Naive thymus-derived CD8-positive, alpha-beta T cell (primary cell): Measurements from ENCODE around the gene PAFAH1B2. TPM values are rescaled to one million over a fixed set of nuclear protein-coding genes. Genes with fewer than 3 reads are reported as not detected.
A peak's percentile ranks its signal among the peaks of the same experiment; 100 is the strongest.

Experiments used
- ATAC-seq, 2 donors: fragments of 150-1000 bp; cut with Tn5 transposase in 1 of 2; sonication (Bioruptor Pico), chemical (Tn5 transposase) in 1 of 2; 1 replicate in 1 of 2; 2 replicates in 1 of 2; pipeline ENCODE4 v1.10.0; 2021; ENCODE audit warnings: mild to moderate bottlenecking in 2 of 2, moderate library complexity in 2 of 2
- POLR2A ChIA-PET: fragments of 350-600 bp; sonication (Branson Sonifier 250); formaldehyde crosslinking; loops from one replicate; lab custom pipeline; 2021; ENCODE audit warnings: antibody characterized with exemption; lab: Charles Lee
- DNase-seq, 10 donors: peaks; one replicate each; pipeline versions ENCODE4 v3.0.0 to v3.0.0-alpha.2; 2020 to 2022
- H3K27ac Mint-ChIP-seq, 10 donors: one replicate each; pipeline ENCODE4 v1.8.0; 2020 to 2022; ENCODE audit warnings: mild to moderate bottlenecking in 10 of 10, mixed read lengths in 10 of 10, moderate library complexity in 4 of 10, inconsistent platforms in 1 of 10
- H3K27me3 Mint-ChIP-seq, 5 donors: one replicate each; pipeline ENCODE4 v1.8.0; 2021 to 2022; ENCODE audit warnings: mixed read lengths in 5 of 5
- H3K36me3 Mint-ChIP-seq, 3 donors: one replicate each; pipeline ENCODE4 v1.8.0; 2020 to 2022; ENCODE audit warnings: mixed read lengths in 3 of 3, mild to moderate bottlenecking in 2 of 3, inconsistent platforms in 1 of 3
- H3K4me1 Mint-ChIP-seq, 4 donors: one replicate each; pipeline ENCODE4 v1.8.0; 2021 to 2022; ENCODE audit warnings: mixed read lengths in 4 of 4
- H3K4me3 Mint-ChIP-seq, 10 donors: one replicate each; pipeline ENCODE4 v1.8.0; 2020 to 2022; ENCODE audit warnings: mild to moderate bottlenecking in 10 of 10, mixed read lengths in 10 of 10, moderate library complexity in 6 of 10, inconsistent platforms in 1 of 10
- H3K9me3 Mint-ChIP-seq, 9 donors: one replicate each; pipeline ENCODE4 v1.8.0; 2020 to 2022; ENCODE audit warnings: mixed read lengths in 9 of 9, mild to moderate bottlenecking in 3 of 9, inconsistent platforms in 1 of 9, moderate library complexity in 1 of 9
- polyA plus RNA-seq, 3 donors: library from polyadenylated mRNA; unstranded; fragments of 300-500 nt; fragmentation: Illumina TruSeq; gene quantifications; one replicate each; pipeline ENCODE4 v1.2.3, GENCODE V29; 2021
- total RNA-seq, 8 experiments: library from RNA in 2 of 8; stranded (reverse) in 2 of 8; gene quantifications; one replicate each; pipeline ENCODE4 v1.2.3 and lab custom pipeline; 2021 to 2026

PAFAH1B2 gene
- total and polyA plus RNA-seq, 5 experiments from 2014 or later, result 14.4 to 60.5 (median 19.5) TPM

GRCh38 chr11:117194267-117194666 is 50.2 kb downstream of the PAFAH1B2 start:
- peak overlapping the region in 4 of 10 donors; percentile 35 to 79 (median 47) for H3K27ac Mint-ChIP-seq
- ATAC-seq, result no peak
- H3K9me3 Mint-ChIP-seq, result no peaks in the 10 kb centered on the region

GRCh38 chr11:117195258-117195657 is 51.2 kb downstream of the PAFAH1B2 start:
- no peak overlapping the region for H3K4me3 Mint-ChIP-seq
- DNase-seq (no peak), ATAC-seq (no peak)
- POLR2A ChIA-PET, result interaction anchor here (2.1 kb wide), 1 partner anchor 11 kb away, joined by 6 read pairs; no protein-coding TSS in a partner anchor
- no peaks in the 10 kb centered on the region for H3K27me3 Mint-ChIP-seq
- peaks cover 0 to 15% (median 9%) of the 10 kb centered on the region in 4 donors for H3K4me1 Mint-ChIP-seq
- H3K9me3 Mint-ChIP-seq, result no peaks in the 10 kb centered on the region
- H3K36me3 Mint-ChIP-seq, result peaks cover 0 to 15% (median 3%) of the 10 kb centered on the region in 3 donors
- H3K27ac Mint-ChIP-seq, result peak overlapping the region in 9 of 10 donors; percentile 44 to 87 (median 68)

More at GRCh38 chr11:117194267-117194666, 50.2 kb downstream of the PAFAH1B2 start:
- Mint-ChIP-seq H3K36me3 (peaks cover 0 to 15% (median 3%) of the 10 kb centered on the region in 3 donors), H3K27me3 (no peaks in the 10 kb centered on the region), H3K4me1 (peaks cover 0 to 15% (median 12%) of the 10 kb centered on the region in 4 donors), H3K4me3 (no peak overlapping the region)
- DNase-seq, result no peak
- POLR2A ChIA-PET, result interaction anchor here (0.6 to 2.1 kb wide), 4 partner anchors 10 to 18 kb away, joined by 4 to 7 read pairs (median 5); partner anchors contain the start of gene SIDT2

- no peak for ATAC-seq
- Mint-ChIP-seq H3K9me3 (no peaks in the 10 kb centered on the region), H3K4me1 (peaks cover 0 to 12% (median 8%) of the 10 kb centered on the region in 4 donors), H3K36me3 (peaks cover 0 to 11% (median 0%) of the 10 kb centered on the region in 3 donors), H3K4me3 (no peak overlapping the region), H3K27me3 (no peaks in the 10 kb centered on the region), H3K27ac (peak overlapping the region in 7 of 10 donors; percentile 11 to 87 (median 60))
- DNase-seq, result no peak
- POLR2A ChIA-PET, result interaction anchor here (2.1 to 2.2 kb wide), 2 partner anchors 12 to 31 kb away, joined by 6 to 7 read pairs; no protein-coding TSS in a partner anchor
Observed at GRCh38 chr11:117195761-117196160, 51.7 kb downstream of the PAFAH1B2 start.

- POLR2A ChIA-PET, result interaction anchor here (0.8 to 2.2 kb wide), 2 partner anchors 19 to 30 kb away, joined by 5 to 7 read pairs; partner anchors contain the start of gene SIDT2
- Mint-ChIP-seq H3K27ac (peak overlapping the region in 5 of 10 donors; percentile 12 to 88 (median 35)), H3K36me3 (peaks cover 0 to 11% (median 0%) of the 10 kb centered on the region in 3 donors), H3K27me3 (no peaks in the 10 kb centered on the region), H3K4me3 (no peak overlapping the region), H3K9me3 (no peaks in the 10 kb centered on the region), H3K4me1 (peaks cover 0 to 12% (median 8%) of the 10 kb centered on the region in 4 donors)
- ATAC-seq (no peak), DNase-seq (no peak)
Observed at GRCh38 chr11:117197006-117197405, 52.9 kb downstream of the PAFAH1B2 start.

GRCh38 chr11:117197516-117198456 is 53.7 kb downstream of the PAFAH1B2 start:
- Mint-ChIP-seq H3K27ac (peak overlapping the region in 7 of 10 donors; percentile 12 to 88 (median 70)), H3K27me3 (no peaks in the 10 kb centered on the region), H3K4me1 (peaks cover 0 to 11% (median 8%) of the 10 kb centered on the region in 4 donors), H3K4me3 (peak overlapping the region in 2 of 10 donors; percentile 15 to 34), H3K36me3 (peaks cover 0 to 11% (median 0%) of the 10 kb centered on the region in 3 donors), H3K9me3 (no peaks in the 10 kb centered on the region)
- POLR2A ChIA-PET, result interaction anchor here (0.8 to 2.2 kb wide), 2 partner anchors 20 to 29 kb away, joined by 5 to 7 read pairs; partner anchors contain the start of gene SIDT2
- no peak for ATAC-seq
- DNase-seq, result no peak

GRCh38 chr11:117198613-117199012 is 54.5 kb downstream of the PAFAH1B2 start:
- H3K4me1 Mint-ChIP-seq, result peaks cover 0 to 10% (median 6%) of the 10 kb centered on the region in 4 donors
- POLR2A ChIA-PET, result no interaction called here
- no peak overlapping the region for H3K4me3 Mint-ChIP-seq
- H3K36me3 Mint-ChIP-seq, result peaks cover 0 to 14% (median 0%) of the 10 kb centered on the region in 3 donors
- DNase-seq (no peak), ATAC-seq (no peak)
- H3K27me3 Mint-ChIP-seq, result no peaks in the 10 kb centered on the region
- peak overlapping the region in 2 of 10 donors; percentile 19 to 58 for H3K27ac Mint-ChIP-seq
- H3K9me3 Mint-ChIP-seq, result no peaks in the 10 kb centered on the region

- ATAC-seq (peak in 1 of 2 donors; percentile 9), DNase-seq (no peak)
- Mint-ChIP-seq H3K9me3 (no peaks in the 10 kb centered on the region), H3K4me1 (peaks cover 0 to 10% (median 7%) of the 10 kb centered on the region in 4 donors), H3K27me3 (no peaks in the 10 kb centered on the region), H3K27ac (peak within 1 kb of the TSS in 6 of 10 donors; percentile 19 to 79 (median 66)), H3K4me3 (peak within 1 kb of the TSS in 1 of 10 donors; percentile 34), H3K36me3 (peaks cover 0 to 19% (median 0%) of the 10 kb centered on the region in 3 donors)
- POLR2A ChIA-PET, result no interaction called here
Observed at GRCh38 chr11:117199053-117199915, 55.2 kb downstream of the PAFAH1B2 start, which contains the start of gene TAGLN. TAGLN (plus strand) TSS chr11:117199370; CDS start chr11:117203014, 3,644 bp downstream.

GRCh38 chr11:117199916-117200812 is 56.1 kb downstream of the PAFAH1B2 start:
- peaks cover 0 to 26% (median 4%) of the 10 kb centered on the region in 3 donors for H3K36me3 Mint-ChIP-seq
- H3K27ac Mint-ChIP-seq, result peak overlapping the region in 8 of 10 donors; percentile 28 to 84 (median 62)
- no peak overlapping the region for H3K4me3 Mint-ChIP-seq
- DNase-seq (no peak), ATAC-seq (no peak)
- POLR2A ChIA-PET, result interaction anchor here (0.7 to 0.8 kb wide), 3 partner anchors 13 to 22 kb away, joined by 3 read pairs; partner anchors contain the start of gene SIDT2
- no peaks in the 10 kb centered on the region for H3K27me3 Mint-ChIP-seq
- H3K4me1 Mint-ChIP-seq, result peaks cover 0 to 8% (median 6%) of the 10 kb centered on the region in 4 donors
- no peaks in the 10 kb centered on the region for H3K9me3 Mint-ChIP-seq

- Mint-ChIP-seq H3K9me3 (no peaks in the 10 kb centered on the region), H3K4me3 (no peak overlapping the region), H3K27ac (peak overlapping the region in 8 of 10 donors; percentile 18 to 84 (median 60)), H3K27me3 (no peaks in the 10 kb centered on the region), H3K36me3 (peaks cover 0 to 33% (median 4%) of the 10 kb centered on the region in 3 donors), H3K4me1 (peaks cover 0 to 6% (median 3%) of the 10 kb centered on the region in 4 donors)
- POLR2A ChIA-PET, result interaction anchor here (0.7 to 0.8 kb wide), 3 partner anchors 12 to 23 kb away, joined by 3 read pairs; partner anchors contain the start of gene SIDT2
- no peak for DNase-seq
- ATAC-seq, result no peak
Observed at GRCh38 chr11:117200813-117201657, 56.9 kb downstream of the PAFAH1B2 start.

- peak overlapping the region in 8 of 10 donors; percentile 26 to 80 (median 67) for H3K27ac Mint-ChIP-seq
- no peaks in the 10 kb centered on the region for H3K9me3 Mint-ChIP-seq
- DNase-seq, result peak in 1 of 10 donors; percentile 45
- H3K4me3 Mint-ChIP-seq, result no peak overlapping the region
- peaks cover 0 to 6% (median 3%) of the 10 kb centered on the region in 4 donors for H3K4me1 Mint-ChIP-seq
- H3K27me3 Mint-ChIP-seq, result no peaks in the 10 kb centered on the region
- ATAC-seq, result no peak
- H3K36me3 Mint-ChIP-seq, result peaks cover 0 to 35% (median 6%) of the 10 kb centered on the region in 3 donors
- POLR2A ChIA-PET, result interaction anchor here (1.1 kb wide), 1 partner anchor 9 kb away, joined by 3 read pairs; no protein-coding TSS in a partner anchor
Observed at GRCh38 chr11:117201658-117202305, 57.7 kb downstream of the PAFAH1B2 start.
